Glutamatergic neuron (in vitro differentiated cells): Measurements from ENCODE around the gene PCK1. TPM values are rescaled to one million over a fixed set of nuclear protein-coding genes. Genes with fewer than 3 reads are reported as not detected.

Experiments used
- DNase-seq: peaks from one replicate; pipeline ENCODE4 v3.0.0; 2022
- H3K27ac Mint-ChIP-seq: one replicate; pipeline ENCODE4 v1.8.0; 2020; ENCODE audit warnings: mild to moderate bottlenecking, mixed read lengths, inconsistent platforms; ENCODE audit not compliant: unreplicated experiment
- H3K27me3 Mint-ChIP-seq: one replicate; pipeline ENCODE4 v1.8.0; 2020; ENCODE audit warnings: mild to moderate bottlenecking, moderate library complexity, mixed read lengths, inconsistent platforms; ENCODE audit not compliant: unreplicated experiment
- H3K36me3 Mint-ChIP-seq: one replicate; pipeline ENCODE4 v1.8.0; 2020; ENCODE audit warnings: mild to moderate bottlenecking, mixed read lengths, inconsistent platforms; ENCODE audit not compliant: unreplicated experiment
- H3K4me1 Mint-ChIP-seq: one replicate; pipeline ENCODE4 v1.8.0; 2020; ENCODE audit warnings: mild to moderate bottlenecking, low read depth, mixed read lengths, inconsistent platforms; ENCODE audit not compliant: unreplicated experiment
- H3K4me3 Mint-ChIP-seq: one replicate; pipeline ENCODE4 v1.8.0; 2020; ENCODE audit warnings: mild to moderate bottlenecking, mixed read lengths, inconsistent platforms; ENCODE audit not compliant: unreplicated experiment
- H3K9me3 Mint-ChIP-seq: one replicate; pipeline ENCODE4 v1.8.0; 2020; ENCODE audit warnings: mild to moderate bottlenecking, moderate library complexity, mixed read lengths, inconsistent platforms; ENCODE audit not compliant: unreplicated experiment
- CTCF ChIP-seq: fragments of 200-600 bp; sonication (generic); IDR thresholded peaks from one replicate; pipeline ENCODE4 v1.5.0; 2021; ENCODE audit not compliant: partially characterized antibody, unreplicated experiment
- total RNA-seq: library from RNA; stranded (reverse); fragmentation: NEBNext Ultra II Directional; extraction: Animal tissue kit (Norgen Biotek cat#: 25700); gene quantifications from one replicate; pipeline ENCODE4 v1.2.1, GENCODE V29; 2021; ENCODE audit not compliant: unreplicated experiment

The PCK1 gene
- total RNA-seq, 1 donor from 2014 or later = not detected

GRCh38 chr20:57536120-57536708, 24.7 kb upstream of the PCK1 start:
- TF ChIP-seq CTCF = no peak
- Mint-ChIP-seq H3K4me3 (no peak overlapping the region), H3K4me1 (no peaks in the 10 kb centered on the region), H3K27ac (no peak overlapping the region), H3K36me3 (peaks cover 11% of the 10 kb centered on the region), H3K9me3 (peaks cover 5% of the 10 kb centered on the region), H3K27me3 (peaks cover 10% of the 10 kb centered on the region)
- no peak for DNase-seq

GRCh38 chr20:57536771-57537724, 23.9 kb upstream of the PCK1 start:
- no peak for TF ChIP-seq CTCF
- no peak overlapping the region for H3K27ac Mint-ChIP-seq
- peaks cover 10% of the 10 kb centered on the region for H3K27me3 Mint-ChIP-seq
- peaks cover 5% of the 10 kb centered on the region for H3K9me3 Mint-ChIP-seq
- H3K4me3 Mint-ChIP-seq = no peak overlapping the region
- H3K4me1 Mint-ChIP-seq = no peaks in the 10 kb centered on the region
- no peak for DNase-seq
- H3K36me3 Mint-ChIP-seq = peaks cover 11% of the 10 kb centered on the region

- H3K4me3 Mint-ChIP-seq = no peak overlapping the region
Measured at GRCh38 chr20:57537822-57538221, 23.1 kb upstream of the PCK1 start.

GRCh38 chr20:57539889-57540288, 21.0 kb upstream of the PCK1 start:
- H3K27me3 Mint-ChIP-seq = peaks cover 9% of the 10 kb centered on the region
- H3K36me3 Mint-ChIP-seq = peaks cover 5% of the 10 kb centered on the region
- no peak overlapping the region for H3K27ac Mint-ChIP-seq
- H3K4me3 Mint-ChIP-seq = no peak overlapping the region
- DNase-seq = no peak
- H3K9me3 Mint-ChIP-seq = peaks cover 2% of the 10 kb centered on the region
- no peak for TF ChIP-seq CTCF
- H3K4me1 Mint-ChIP-seq = no peaks in the 10 kb centered on the region

More at GRCh38 chr20:57537822-57538221, 23.1 kb upstream of the PCK1 start:
- Mint-ChIP-seq H3K27me3 (peaks cover 10% of the 10 kb centered on the region), H3K36me3 (peaks cover 11% of the 10 kb centered on the region), H3K4me1 (no peaks in the 10 kb centered on the region), H3K9me3 (peaks cover 5% of the 10 kb centered on the region), H3K27ac (no peak overlapping the region)
- no peak for TF ChIP-seq CTCF
- DNase-seq = no peak
